Activated B cell treated with CpG ODN at 0.5 μM for 24 hours (primary cell): ENCODE results near the gene ZNF878. TPM values are rescaled to one million over a fixed set of nuclear protein-coding genes. Genes with fewer than 3 reads are reported as not detected.

ENCODE experiments used
- ATAC-seq: fragments of 200-7000 bp; cut with Tn5 transposase; one replicate; pipeline ENCODE4 v1.10.0; 2021; ENCODE audit warnings: low read depth, mild to moderate bottlenecking, moderate library complexity
- CTCF ChIA-PET: fragments of 350-600 bp; sonication (Branson Sonifier 250); formaldehyde crosslinking; loops from one replicate; lab custom pipeline; 2021; ENCODE audit warnings: antibody characterized with exemption; lab: Charles Lee
- POLR2A ChIA-PET: fragments of 350-600 bp; sonication (Branson Sonifier 250); formaldehyde crosslinking; loops from one replicate; lab custom pipeline; 2021; ENCODE audit warnings: antibody characterized with exemption; lab: Charles Lee
- DNase-seq: peaks from one replicate; pipeline ENCODE4 v3.0.0; 2022
- H3K27ac Mint-ChIP-seq: one replicate; pipeline ENCODE4 v1.8.0; 2020; ENCODE audit warnings: mixed read lengths
- H3K27me3 Mint-ChIP-seq: one replicate; pipeline ENCODE4 v1.8.0; 2021; ENCODE audit warnings: mixed read lengths
- H3K36me3 Mint-ChIP-seq: one replicate; pipeline ENCODE4 v1.8.0; 2021; ENCODE audit warnings: low read depth, mixed read lengths
- H3K4me1 Mint-ChIP-seq: one replicate; pipeline ENCODE4 v1.8.0; 2021; ENCODE audit warnings: mixed read lengths
- H3K4me3 Mint-ChIP-seq: one replicate; pipeline ENCODE4 v1.8.0; 2020; ENCODE audit warnings: mild to moderate bottlenecking, mixed read lengths
- H3K9me3 Mint-ChIP-seq: one replicate; pipeline ENCODE4 v1.8.0; 2020; ENCODE audit warnings: mixed read lengths
- CTCF ChIP-seq: fragments of 200-600 bp; IDR thresholded peaks from one replicate; pipeline ENCODE4 v1.8.0; 2022; ENCODE audit warnings: antibody characterized with exemption, mild to moderate bottlenecking
- intact Hi-C: fragments of 100-400 bp; cut with micrococcal nuclease; formaldehyde crosslinking; loops from one replicate; pipeline ENCODE4 v1.15.1; 2024
- total RNA-seq: library from RNA; stranded (reverse); gene quantifications from 2 replicates; pipeline ENCODE4 v1.2.3, GENCODE V29; 2022

Gene ZNF878
- total RNA-seq, 1 donor from 2014 or later: 1.2 TPM

- Mint-ChIP-seq H3K27me3 (no peaks in the 10 kb centered on the region), H3K36me3 (peaks cover under 1% of the 10 kb centered on the region), H3K4me1 (peaks cover 20% of the 10 kb centered on the region), H3K4me3 (peak overlapping the region; percentile 60), H3K27ac (no peak overlapping the region), H3K9me3 (no peaks in the 10 kb centered on the region)
- intact Hi-C loops: loop anchor here (1.0 to 5.0 kb wide), 3 partner anchors 32 to 109 kb away; partner anchors contain the start of gene ZNF700
- no peak for TF ChIP-seq CTCF
- CTCF ChIA-PET: interaction anchor here (1.1 to 1.7 kb wide), 4 partner anchors 25 to 375 kb away, joined by 3 to 5 read pairs (median 4); no protein-coding TSS in a partner anchor
- DNase-seq (no peak), ATAC-seq (no peak)
- POLR2A ChIA-PET: interaction anchor here (0.5 to 2.2 kb wide), 11 partner anchors 10 to 1260 kb away, joined by 3 to 13 read pairs (median 5); partner anchors contain the start of genes ZNF20, ZNF442, ZNF443 and ZNF700
These were observed 18.1 kb downstream of the ZNF878 start for GRCh38 chr19:12034620-12035019.

GRCh38 chr19:12034198-12034597, 18.6 kb downstream of the ZNF878 start:
- no peak for ATAC-seq
- CTCF ChIA-PET: interaction anchor here (1.1 kb wide), 1 partner anchor 374 kb away, joined by 3 read pairs; no protein-coding TSS in a partner anchor
- H3K27ac Mint-ChIP-seq: no peak overlapping the region

GRCh38 chr19:12015753-12016116, 37.0 kb downstream of the ZNF878 start:
- no peak for DNase-seq
- ChIA-PET POLR2A (no interaction called here), CTCF (no interaction called here)
- Mint-ChIP-seq H3K9me3 (peaks cover 31% of the 10 kb centered on the region), H3K4me1 (no peaks in the 10 kb centered on the region), H3K36me3 (peaks cover 68% of the 10 kb centered on the region), H3K4me3 (no peak overlapping the region), H3K27me3 (no peaks in the 10 kb centered on the region), H3K27ac (no peak overlapping the region)
- intact Hi-C loops: no loop called here
- ATAC-seq: no peak
- no peak for TF ChIP-seq CTCF

More at GRCh38 chr19:12034198-12034597, 18.6 kb downstream of the ZNF878 start:
- no peaks in the 10 kb centered on the region for H3K27me3 Mint-ChIP-seq
- TF ChIP-seq CTCF: no peak
- peak overlapping the region; percentile 60 for H3K4me3 Mint-ChIP-seq
- H3K4me1 Mint-ChIP-seq: peaks cover 20% of the 10 kb centered on the region
- POLR2A ChIA-PET: interaction anchor here (0.5 to 2.2 kb wide), 3 partner anchors 21 to 110 kb away, joined by 3 to 11 read pairs (median 3); partner anchors contain the start of gene ZNF700
- DNase-seq: no peak
- no peaks in the 10 kb centered on the region for H3K9me3 Mint-ChIP-seq
- peaks cover 3% of the 10 kb centered on the region for H3K36me3 Mint-ChIP-seq
- intact Hi-C loops: no loop called here

- Mint-ChIP-seq H3K27me3 (no peaks in the 10 kb centered on the region), H3K4me3 (no peak overlapping the region), H3K4me1 (no peaks in the 10 kb centered on the region), H3K36me3 (peaks cover 70% of the 10 kb centered on the region), H3K9me3 (peaks cover 34% of the 10 kb centered on the region), H3K27ac (no peak overlapping the region)
- ChIA-PET CTCF (no interaction called here), POLR2A (no interaction called here)
- TF ChIP-seq CTCF: no peak
- ATAC-seq (no peak), DNase-seq (no peak)
- intact Hi-C loops: no loop called here
These were observed 37.6 kb downstream of the ZNF878 start for GRCh38 chr19:12015015-12015752.
